ENCODE data around the gene NKD1. TPM values are rescaled to one million over a fixed set of nuclear protein-coding genes. Genes with fewer than 3 reads are reported as not detected.

The NKD1 gene
- total RNA-seq, 1 donor from 2014 or later: 63.0 TPM

DNA sequence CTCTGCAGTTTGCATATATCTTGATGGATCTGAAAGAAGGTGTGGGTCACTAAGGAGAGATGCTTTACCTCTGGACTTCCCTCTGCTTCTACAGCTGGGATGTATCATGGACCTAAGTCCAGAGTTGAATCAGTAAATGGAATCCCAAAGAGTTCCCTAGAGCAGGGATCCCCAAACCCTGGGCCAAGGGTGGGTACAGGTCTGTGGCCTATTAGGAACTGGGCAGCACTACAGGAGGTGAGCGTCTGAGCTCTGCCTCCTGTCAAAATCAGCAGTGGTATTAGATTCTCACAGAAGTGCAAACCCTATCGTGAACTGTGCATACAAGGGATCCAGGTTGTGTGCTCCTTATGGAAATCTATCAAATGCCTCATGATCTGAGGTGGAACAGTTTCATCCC is 39.3 kb downstream of the NKD1 start:
- no peak for DNase-seq (ENCODE audit: low spot score in 2 of 2, unreplicated experiment in 2 of 2)
- Mint-ChIP-seq H3K27ac (no peak overlapping the region), H3K36me3 (peaks cover 10% of the 10 kb centered on the region), H3K4me1 (peaks cover 18% of the 10 kb centered on the region), H3K9me3 (peaks cover 4% of the 10 kb centered on the region), H3K4me3 (no peak overlapping the region), H3K27me3 (ENCODE audit: low read depth) (no peaks in the 10 kb centered on the region)
- TF ChIP-seq, protein P1, sequence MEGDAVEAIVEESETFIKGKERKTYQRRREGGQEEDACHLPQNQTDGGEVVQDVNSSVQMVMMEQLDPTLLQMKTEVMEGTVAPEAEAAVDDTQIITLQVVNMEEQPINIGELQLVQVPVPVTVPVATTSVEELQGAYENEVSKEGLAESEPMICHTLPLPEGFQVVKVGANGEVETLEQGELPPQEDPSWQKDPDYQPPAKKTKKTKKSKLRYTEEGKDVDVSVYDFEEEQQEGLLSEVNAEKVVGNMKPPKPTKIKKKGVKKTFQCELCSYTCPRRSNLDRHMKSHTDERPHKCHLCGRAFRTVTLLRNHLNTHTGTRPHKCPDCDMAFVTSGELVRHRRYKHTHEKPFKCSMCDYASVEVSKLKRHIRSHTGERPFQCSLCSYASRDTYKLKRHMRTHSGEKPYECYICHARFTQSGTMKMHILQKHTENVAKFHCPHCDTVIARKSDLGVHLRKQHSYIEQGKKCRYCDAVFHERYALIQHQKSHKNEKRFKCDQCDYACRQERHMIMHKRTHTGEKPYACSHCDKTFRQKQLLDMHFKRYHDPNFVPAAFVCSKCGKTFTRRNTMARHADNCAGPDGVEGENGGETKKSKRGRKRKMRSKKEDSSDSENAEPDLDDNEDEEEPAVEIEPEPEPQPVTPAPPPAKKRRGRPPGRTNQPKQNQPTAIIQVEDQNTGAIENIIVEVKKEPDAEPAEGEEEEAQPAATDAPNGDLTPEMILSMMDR (IDR thresholded peaks at IDR 0.05; ENCODE audit: unreplicated experiment): no peak

DNA sequence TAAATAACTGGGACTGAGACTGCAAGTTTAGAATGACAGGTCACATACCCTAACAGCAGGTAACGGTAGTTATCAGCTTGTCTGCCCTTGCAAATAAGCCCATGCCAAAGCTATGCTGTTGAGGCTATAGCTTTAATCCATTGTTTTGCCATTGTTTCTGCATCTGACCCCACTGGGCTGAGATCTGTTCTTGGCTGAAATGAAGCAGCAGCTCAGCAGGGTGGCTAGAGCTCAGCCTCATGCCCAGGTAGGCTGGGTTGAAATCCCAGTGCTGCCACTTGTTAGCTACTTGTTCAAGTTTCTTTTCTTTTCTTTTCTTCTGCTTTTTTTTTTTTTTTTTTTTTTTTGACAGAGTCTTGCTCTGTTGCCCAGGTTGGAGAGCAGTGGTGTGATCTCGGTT is 40.1 kb downstream of the NKD1 start:
- H3K27ac Mint-ChIP-seq: no peak overlapping the region
- H3K27me3 Mint-ChIP-seq (ENCODE audit: low read depth): no peaks in the 10 kb centered on the region
- DNase-seq (ENCODE audit: low spot score in 2 of 2, unreplicated experiment in 2 of 2): no peak
- peaks cover 24% of the 10 kb centered on the region for H3K4me1 Mint-ChIP-seq
- peaks cover 9% of the 10 kb centered on the region for H3K36me3 Mint-ChIP-seq
- peaks cover 4% of the 10 kb centered on the region for H3K9me3 Mint-ChIP-seq
- TF ChIP-seq, protein P1 (IDR thresholded peaks at IDR 0.05; ENCODE audit: unreplicated experiment): no peak
- H3K4me3 Mint-ChIP-seq: no peak overlapping the region

DNA sequence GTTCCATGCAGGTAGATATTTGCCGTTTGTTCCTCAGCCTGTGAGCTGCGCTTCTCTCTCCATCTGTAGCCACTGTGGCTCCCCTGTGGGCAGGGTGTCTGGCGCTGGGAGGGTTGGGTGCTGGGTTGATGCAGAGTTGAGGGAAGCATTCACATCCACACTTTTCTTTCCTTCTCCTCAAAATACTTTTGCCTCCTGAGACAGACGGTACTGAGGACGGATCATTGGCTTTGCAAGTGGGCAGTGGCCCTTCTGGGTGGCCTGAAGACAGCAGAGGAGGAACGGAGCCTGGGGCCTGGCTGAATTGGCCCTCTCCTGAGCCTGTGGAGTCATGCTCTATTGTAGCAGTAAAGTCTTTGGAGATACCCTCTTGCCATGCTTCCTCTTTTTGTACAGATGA is 43.0 kb downstream of the NKD1 start:
- Mint-ChIP-seq H3K27ac (peak overlapping the region; percentile 47), H3K27me3 (ENCODE audit: low read depth) (no peaks in the 10 kb centered on the region), H3K9me3 (peaks cover 4% of the 10 kb centered on the region), H3K36me3 (peaks cover 8% of the 10 kb centered on the region), H3K4me3 (no peak overlapping the region), H3K4me1 (peaks cover 31% of the 10 kb centered on the region)
- TF ChIP-seq, protein P1 (IDR thresholded peaks at IDR 0.05; ENCODE audit: unreplicated experiment): no peak
- DNase-seq (ENCODE audit: low spot score in 2 of 2, unreplicated experiment in 2 of 2): no peak

DNA sequence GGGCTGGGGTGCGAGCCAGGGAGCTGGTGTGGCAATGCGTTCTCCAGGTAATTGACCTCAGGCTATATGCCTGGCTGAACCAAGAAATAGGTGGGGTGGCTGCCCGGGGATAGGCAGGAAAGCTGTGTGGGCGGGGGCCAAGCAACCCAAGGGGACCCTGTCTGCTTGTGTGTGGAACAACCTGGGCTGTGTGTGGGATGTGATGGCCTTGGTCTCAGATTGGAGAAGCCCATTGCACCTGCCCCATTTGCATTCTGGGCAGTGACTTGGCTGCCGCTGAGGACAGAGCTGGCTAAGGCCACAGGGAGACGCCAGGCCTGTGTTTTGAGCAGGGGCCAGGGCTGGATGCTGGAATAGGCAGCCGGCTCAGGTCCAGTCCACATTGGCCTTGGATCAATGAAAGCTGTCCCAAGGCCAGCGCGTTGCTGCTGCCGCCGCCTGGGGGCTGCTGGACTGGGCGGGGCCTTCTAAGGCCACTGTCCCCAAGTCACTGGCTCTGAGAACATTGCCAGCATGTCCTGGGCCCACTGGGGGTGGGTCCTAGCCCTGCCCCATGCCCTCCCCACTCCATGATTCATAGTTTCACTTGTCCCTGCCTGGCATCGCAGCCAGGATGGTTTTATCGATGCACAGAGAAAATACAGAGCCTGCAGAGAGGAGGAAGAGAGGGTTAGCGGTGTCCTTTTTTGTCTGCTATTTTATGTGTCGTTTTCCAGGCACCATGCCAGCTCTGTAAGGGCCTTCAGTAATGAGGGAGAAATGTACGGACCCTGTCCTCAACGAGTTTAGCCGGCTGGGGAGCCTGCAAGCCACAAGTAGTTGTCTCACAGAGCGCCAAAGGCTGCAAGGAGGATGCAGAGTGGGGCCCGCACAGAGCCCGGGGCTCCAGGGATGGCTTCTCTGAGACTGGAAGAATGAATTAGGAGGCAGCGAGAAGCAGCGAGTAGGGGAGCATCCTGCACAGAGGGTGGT is 43.9 kb downstream of the NKD1 start:
- peaks cover 4% of the 10 kb centered on the region for H3K9me3 Mint-ChIP-seq
- DNase-seq (ENCODE audit: low spot score in 2 of 2, unreplicated experiment in 2 of 2): peak; percentile 57 to 73
- TF ChIP-seq, protein P1 (IDR thresholded peaks at IDR 0.05; ENCODE audit: unreplicated experiment): no peak
- H3K27ac Mint-ChIP-seq: peak overlapping the region; percentile 90
- peaks cover 39% of the 10 kb centered on the region for H3K4me1 Mint-ChIP-seq
- no peaks in the 10 kb centered on the region for H3K27me3 Mint-ChIP-seq (ENCODE audit: low read depth)
- H3K36me3 Mint-ChIP-seq: peaks cover 8% of the 10 kb centered on the region
- peak overlapping the region; percentile 30 for H3K4me3 Mint-ChIP-seq

DNA sequence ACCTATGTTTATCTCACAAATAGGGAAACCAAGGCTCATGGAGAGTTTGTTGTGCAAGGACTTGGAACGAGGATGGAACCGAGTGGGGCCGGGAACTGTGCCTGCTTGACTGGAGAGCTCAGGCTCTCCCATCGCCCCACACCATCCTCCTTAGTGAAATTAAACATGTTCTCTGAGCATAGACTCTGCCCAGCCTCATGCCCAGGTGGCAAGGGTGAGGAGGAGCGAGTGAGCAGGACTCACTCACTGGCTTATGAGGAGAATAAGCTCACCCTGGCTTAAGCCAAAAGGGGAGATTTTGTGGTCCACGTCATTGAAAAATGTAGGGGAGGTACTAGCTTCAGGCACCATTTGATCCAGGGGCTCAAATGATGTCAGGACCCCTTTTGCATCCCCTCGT is 44.8 kb downstream of the NKD1 start:
- no peak for DNase-seq (ENCODE audit: low spot score in 2 of 2, unreplicated experiment in 2 of 2)
- peaks cover 2% of the 10 kb centered on the region for H3K36me3 Mint-ChIP-seq
- TF ChIP-seq, protein P1 (IDR thresholded peaks at IDR 0.05; ENCODE audit: unreplicated experiment): no peak
- H3K9me3 Mint-ChIP-seq: no peaks in the 10 kb centered on the region
- H3K4me3 Mint-ChIP-seq: no peak overlapping the region
- H3K27ac Mint-ChIP-seq: no peak overlapping the region
- peaks cover 40% of the 10 kb centered on the region for H3K4me1 Mint-ChIP-seq
- H3K27me3 Mint-ChIP-seq (ENCODE audit: low read depth): no peaks in the 10 kb centered on the region

All from mesothelial cell of epicardium (in vitro differentiated cells).